ENCODE data around the gene ZACN. TPM values are rescaled to one million over a fixed set of nuclear protein-coding genes. Genes with fewer than 3 reads are reported as not detected.
"Not testable (repeated sequence)": the region's sequence is repeated elsewhere in the genome, so short reads cannot be mapped to it uniquely, and the experiment has no call there.

Gene ZACN
- total RNA-seq, 4 donors from 2014 or later: 2.2 TPM; not detected in 3

- no peak for TF ChIP-seq CTCF (IDR thresholded peaks at IDR 0.05)
- TF ChIP-seq POLR2A (IDR thresholded peaks at IDR 0.05): no peak
- intact Hi-C loops (cut with DNase I): no loop called here
- H3K27me3 ChIP-seq: no peaks in the 10 kb centered on the region
- H3K27ac ChIP-seq: no peak overlapping the region
- WGBS, 2 donors: 83 to 84% methylated on average over 6 of the region's 6 CpGs
- peaks cover 72 to 73% of the 10 kb centered on the region in 2 donors for H3K36me3 ChIP-seq
- no peak for DNase-seq
- H3K4me3 ChIP-seq (replicated peaks in 1 of 3): no peak overlapping the region
- no peaks in the 10 kb centered on the region for H3K4me1 ChIP-seq
- no peaks in the 10 kb centered on the region for H3K9me3 ChIP-seq
Observed at GRCh38 chr17:76040376-76040775, 38.6 kb upstream of the ZACN start.

GRCh38 chr17:76042868-76043267, 36.1 kb upstream of the ZACN start:
- H3K36me3 ChIP-seq: peaks cover 94 to 98% of the 10 kb centered on the region in 2 donors

GRCh38 chr17:76044475-76045007, 34.4 kb upstream of the ZACN start:
- intact Hi-C loops (cut with DNase I); H3K4me1 ChIP-seq; H3K4me3 ChIP-seq (replicated peaks in 1 of 3); H3K9me3 ChIP-seq; DNase-seq; H3K27ac ChIP-seq; H3K27me3 ChIP-seq: not testable (repeated sequence)
- peaks cover 95 to 98% of the 10 kb centered on the region in 2 donors for H3K36me3 ChIP-seq
- 64 to 75% methylated on average over 10 to 11 of the region's 11 CpGs for WGBS, 2 donors

More at GRCh38 chr17:76042868-76043267, 36.1 kb upstream of the ZACN start:
- intact Hi-C loops (cut with DNase I); H3K27ac ChIP-seq; H3K4me1 ChIP-seq; H3K27me3 ChIP-seq; H3K4me3 ChIP-seq (replicated peaks in 1 of 3); H3K9me3 ChIP-seq; DNase-seq: not testable (repeated sequence)
- WGBS, 2 donors: 90% methylated on average over 3 of the region's 3 CpGs

GRCh38 chr17:76046064-76046463, 32.9 kb upstream of the ZACN start:
- intact Hi-C loops (cut with DNase I): no loop called here
- DNase-seq: no peak
- peaks cover 14 to 18% of the 10 kb centered on the region in 2 donors for H3K4me1 ChIP-seq
- no peaks in the 10 kb centered on the region for H3K9me3 ChIP-seq
- H3K27ac ChIP-seq: no peak overlapping the region
- H3K36me3 ChIP-seq: peaks cover 86 to 92% of the 10 kb centered on the region in 2 donors
- no peak overlapping the region for H3K4me3 ChIP-seq (replicated peaks in 1 of 3)
- H3K27me3 ChIP-seq: no peaks in the 10 kb centered on the region
- WGBS, 2 donors: 86 to 87% methylated on average over 8 of the region's 8 CpGs
- TF ChIP-seq CTCF (IDR thresholded peaks at IDR 0.05) (no peak), POLR2A (IDR thresholded peaks at IDR 0.05) (no peak)

GRCh38 chr17:76048025-76048605, 30.9 kb upstream of the ZACN start:
- Histone ChIP-seq H3K27ac (peak overlapping the region in 1 of 3 donors; percentile 23), H3K4me3 (replicated peaks in 1 of 3) (no peak overlapping the region), H3K9me3 (no peaks in the 10 kb centered on the region), H3K27me3 (no peaks in the 10 kb centered on the region), H3K4me1 (peaks cover 27 to 32% of the 10 kb centered on the region in 2 donors), H3K36me3 (peaks cover 65 to 72% of the 10 kb centered on the region in 2 donors)
- TF ChIP-seq CTCF (IDR thresholded peaks at IDR 0.05) (no peak), POLR2A (IDR thresholded peaks at IDR 0.05) (no peak)
- 89 to 93% methylated on average over 9 of the region's 9 CpGs for WGBS, 2 donors
- DNase-seq: no peak
- intact Hi-C loops (cut with DNase I): no loop called here

- intact Hi-C loops (cut with DNase I): no loop called here
- DNase-seq: no peak
- Histone ChIP-seq H3K27me3 (no peaks in the 10 kb centered on the region), H3K9me3 (no peaks in the 10 kb centered on the region), H3K36me3 (peaks cover 59 to 66% of the 10 kb centered on the region in 2 donors), H3K27ac (peak overlapping the region in 2 of 3 donors; percentile 23 to 92), H3K4me3 (replicated peaks in 1 of 3) (no peak overlapping the region), H3K4me1 (peaks cover 32 to 36% of the 10 kb centered on the region in 2 donors)
- TF ChIP-seq POLR2A (IDR thresholded peaks at IDR 0.05) (no peak), CTCF (IDR thresholded peaks at IDR 0.05) (no peak)
- 76 to 83% methylated on average over 9 of the region's 9 CpGs for WGBS, 2 donors
Observed at GRCh38 chr17:76048711-76049110, 30.3 kb upstream of the ZACN start.
